HEK293 (cell line): ENCODE results near the gene EIF4E3.

Source experiments
- CTCF ChIA-PET: fragments of 350-600 bp; formaldehyde crosslinking; extraction: SDS; loops from one replicate; lab custom pipeline; 2021; ENCODE audit warnings: antibody characterized with exemption; lab: Yijun Ruan, JAX
- POLR2A ChIA-PET: fragments of 300-600 bp; formaldehyde crosslinking; extraction: SDS; loops from one replicate; lab custom pipeline; 2020; ENCODE audit warnings: antibody characterized with exemption, inconsistent platforms; lab: Yijun Ruan, JAX
- H3K27ac ChIP-seq: fragments of 200-500 bp; sonication (Bioruptor generic); 2 replicates; pipeline ENCODE4 v1.5.1; 2014; ENCODE audit warnings: low read depth, low read length, control low read depth, inconsistent platforms; ENCODE audit errors: extremely low read depth
- H3K36me3 ChIP-seq, 2 experiments: fragments of 200-500 bp in 1 of 2; sonication (Bioruptor generic) in 1 of 2; 1 replicate in 1 of 2; 2 replicates in 1 of 2; pipeline ENCODE4 v1.5.1; 2014 to 2017; ENCODE audit warnings: inconsistent platforms in 2 of 2, low read length in 2 of 2; ENCODE audit not compliant: control insufficient read depth in 2 of 2, insufficient read depth in 1 of 2
- H3K4me1 ChIP-seq: fragments of 200-500 bp; sonication (Bioruptor generic); 2 replicates; pipeline ENCODE4 v1.5.1; 2014; ENCODE audit warnings: mild to moderate bottlenecking, low read length, inconsistent platforms; ENCODE audit not compliant: control insufficient read depth, insufficient read depth
- H3K4me3 ChIP-seq: 2 replicates; pipeline ENCODE4 v1.5.1; 2011; ENCODE audit warnings: low read depth, mild to moderate bottlenecking, control low read depth, low read length, moderate library complexity
- H3K9me3 ChIP-seq: fragments of 200-500 bp; sonication (Bioruptor generic); 2 replicates; pipeline ENCODE4 v1.5.1; 2014; ENCODE audit warnings: low read depth, low read length, inconsistent platforms; ENCODE audit not compliant: control insufficient read depth, insufficient read depth
- KLF9 ChIP-seq: fragments of 450-650 bp; formaldehyde crosslinking; IDR thresholded peaks from 2 replicates; pipeline ENCODE4 v1.5.1; 2016; ENCODE audit warnings: missing biosample characterization, missing genetic modification characterization, low read depth
- SP2 ChIP-seq: fragments of 450-650 bp; formaldehyde crosslinking; IDR thresholded peaks from 2 replicates; pipeline ENCODE4 v1.5.1; 2016; ENCODE audit warnings: missing biosample characterization, missing genetic modification characterization
- ZEB2 ChIP-seq: fragments of 450-650 bp; formaldehyde crosslinking; IDR thresholded peaks from 2 replicates; pipeline ENCODE4 v1.5.1; 2016; ENCODE audit warnings: missing biosample characterization, missing genetic modification characterization
- ZNF132 ChIP-seq: fragments of 450-650 bp; formaldehyde crosslinking; IDR thresholded peaks from 2 replicates; pipeline ENCODE4 v1.5.1; 2017; ENCODE audit warnings: missing biosample characterization, missing genetic modification characterization, borderline replicate concordance
- ZNF174 ChIP-seq: fragments of 450-650 bp; formaldehyde crosslinking; IDR thresholded peaks from 2 replicates; pipeline ENCODE4 v1.5.0; 2017; ENCODE audit warnings: missing biosample characterization, mild to moderate bottlenecking, missing genetic modification characterization
- ZNF416 ChIP-seq: fragments of 450-650 bp; formaldehyde crosslinking; IDR thresholded peaks from 2 replicates; pipeline ENCODE4 v1.5.1; 2016; ENCODE audit warnings: missing biosample characterization, missing genetic modification characterization
- ZNF530 ChIP-seq: fragments of 450-650 bp; formaldehyde crosslinking; IDR thresholded peaks from 2 replicates; pipeline ENCODE4 v1.5.1; 2016; ENCODE audit warnings: low read depth, missing biosample characterization, missing genetic modification characterization
- ZNF558 ChIP-seq: fragments of 450-650 bp; formaldehyde crosslinking; IDR thresholded peaks from 2 replicates; pipeline ENCODE4 v1.5.1; 2016; ENCODE audit warnings: missing biosample characterization, missing genetic modification characterization
- ZNF610 ChIP-seq: fragments of 450-650 bp; formaldehyde crosslinking; IDR thresholded peaks from 2 replicates; pipeline ENCODE4 v1.5.1; 2016; ENCODE audit warnings: missing biosample characterization, missing genetic modification characterization, borderline replicate concordance
- ZNF677 ChIP-seq: fragments of 450-650 bp; IDR thresholded peaks from 2 replicates; pipeline ENCODE4 v1.5.0; 2018; ENCODE audit warnings: missing biosample characterization, mild to moderate bottlenecking, missing genetic modification characterization, moderate library complexity
- TF ChIP-seq, protein P1 (sequence below): fragments of 450-650 bp; formaldehyde crosslinking; IDR thresholded peaks from 2 replicates; pipeline ENCODE4 v1.5.1; 2016; ENCODE audit warnings: missing biosample characterization, missing genetic modification characterization
- TF ChIP-seq, protein P2 (sequence below): fragments of 450-650 bp; formaldehyde crosslinking; IDR thresholded peaks from 2 replicates; pipeline ENCODE4 v1.5.1; 2016; ENCODE audit warnings: missing biosample characterization, missing genetic modification characterization
- TF ChIP-seq, protein P3 (sequence below): fragments of 450-650 bp; formaldehyde crosslinking; IDR thresholded peaks from 2 replicates; pipeline ENCODE4 v1.5.1; 2016; ENCODE audit warnings: missing biosample characterization, missing genetic modification characterization, low read depth

The EIF4E3 gene

DNA sequence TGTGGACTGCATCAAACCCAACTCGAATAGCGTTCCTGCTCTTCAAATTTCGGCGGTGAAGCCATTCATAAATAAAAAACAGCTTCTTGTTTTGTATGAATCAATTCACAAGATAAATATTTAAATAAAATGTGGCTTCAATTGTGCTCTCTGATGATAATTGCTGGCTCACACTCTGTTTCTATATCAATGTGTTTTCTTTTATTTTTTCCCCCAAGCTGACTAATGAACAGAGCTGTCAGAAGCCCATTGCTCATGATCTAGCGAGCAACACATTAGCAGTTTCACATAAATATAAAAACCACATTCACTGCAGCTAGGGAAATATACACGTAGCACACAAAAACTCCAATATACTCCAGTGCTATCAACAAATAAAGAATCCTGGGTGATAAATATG lies 96.7 kb downstream of the EIF4E3 start (continued):
- TF ChIP-seq, protein P1, sequence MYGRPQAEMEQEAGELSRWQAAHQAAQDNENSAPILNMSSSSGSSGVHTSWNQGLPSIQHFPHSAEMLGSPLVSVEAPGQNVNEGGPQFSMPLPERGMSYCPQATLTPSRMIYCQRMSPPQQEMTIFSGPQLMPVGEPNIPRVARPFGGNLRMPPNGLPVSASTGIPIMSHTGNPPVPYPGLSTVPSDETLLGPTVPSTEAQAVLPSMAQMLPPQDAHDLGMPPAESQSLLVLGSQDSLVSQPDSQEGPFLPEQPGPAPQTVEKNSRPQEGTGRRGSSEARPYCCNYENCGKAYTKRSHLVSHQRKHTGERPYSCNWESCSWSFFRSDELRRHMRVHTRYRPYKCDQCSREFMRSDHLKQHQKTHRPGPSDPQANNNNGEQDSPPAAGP (tag by site-specific recombination), result no peak
- TF ChIP-seq ZNF677, result no peak
- TF ChIP-seq ZNF610 (tag by site-specific recombination), result no peak
- TF ChIP-seq ZEB2 (tag by site-specific recombination), result no peak
- TF ChIP-seq, protein P2, sequence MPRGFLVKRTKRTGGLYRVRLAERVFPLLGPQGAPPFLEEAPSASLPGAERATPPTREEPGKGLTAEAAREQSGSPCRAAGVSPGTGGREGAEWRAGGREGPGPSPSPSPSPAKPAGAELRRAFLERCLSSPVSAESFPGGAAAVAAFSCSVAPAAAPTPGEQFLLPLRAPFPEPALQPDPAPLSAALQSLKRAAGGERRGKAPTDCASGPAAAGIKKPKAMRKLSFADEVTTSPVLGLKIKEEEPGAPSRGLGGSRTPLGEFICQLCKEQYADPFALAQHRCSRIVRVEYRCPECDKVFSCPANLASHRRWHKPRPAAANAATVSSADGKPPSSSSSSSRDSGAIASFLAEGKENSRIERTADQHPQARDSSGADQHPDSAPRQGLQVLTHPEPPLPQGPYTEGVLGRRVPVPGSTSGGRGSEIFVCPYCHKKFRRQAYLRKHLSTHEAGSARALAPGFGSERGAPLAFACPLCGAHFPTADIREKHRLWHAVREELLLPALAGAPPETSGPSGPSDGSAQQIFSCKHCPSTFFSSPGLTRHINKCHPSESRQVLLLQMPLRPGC, result no peak
- no peak for TF ChIP-seq ZNF530 (tag by site-specific recombination)
- TF ChIP-seq, protein P3, sequence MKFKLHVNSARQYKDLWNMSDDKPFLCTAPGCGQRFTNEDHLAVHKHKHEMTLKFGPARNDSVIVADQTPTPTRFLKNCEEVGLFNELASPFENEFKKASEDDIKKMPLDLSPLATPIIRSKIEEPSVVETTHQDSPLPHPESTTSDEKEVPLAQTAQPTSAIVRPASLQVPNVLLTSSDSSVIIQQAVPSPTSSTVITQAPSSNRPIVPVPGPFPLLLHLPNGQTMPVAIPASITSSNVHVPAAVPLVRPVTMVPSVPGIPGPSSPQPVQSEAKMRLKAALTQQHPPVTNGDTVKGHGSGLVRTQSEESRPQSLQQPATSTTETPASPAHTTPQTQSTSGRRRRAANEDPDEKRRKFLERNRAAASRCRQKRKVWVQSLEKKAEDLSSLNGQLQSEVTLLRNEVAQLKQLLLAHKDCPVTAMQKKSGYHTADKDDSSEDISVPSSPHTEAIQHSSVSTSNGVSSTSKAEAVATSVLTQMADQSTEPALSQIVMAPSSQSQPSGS (tag by site-specific recombination), result no peak
- TF ChIP-seq ZNF416 (tag by site-specific recombination), result no peak
- no peak for TF ChIP-seq ZNF558 (tag by site-specific recombination)

DNA sequence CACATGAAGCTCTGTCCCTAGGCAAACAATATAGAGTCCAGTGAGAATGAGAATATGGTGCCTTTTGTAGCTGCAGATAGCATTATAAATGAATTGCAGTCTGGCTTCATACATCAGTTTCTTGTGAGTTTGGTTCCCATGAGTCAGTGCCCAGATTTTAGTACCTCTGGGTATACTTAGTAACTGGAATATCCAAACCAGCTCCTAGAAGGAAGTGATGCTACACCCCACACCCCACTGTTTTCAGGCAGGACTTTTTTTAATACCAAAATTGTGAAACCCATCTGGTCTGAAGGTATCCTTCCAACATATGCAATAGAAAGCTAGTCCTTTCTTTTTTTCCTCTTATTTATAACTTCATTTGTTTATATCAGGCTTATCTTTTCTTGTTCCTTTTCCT lies 99.5 kb downstream of the EIF4E3 start:
- no peaks in the 10 kb centered on the region for H3K9me3 ChIP-seq
- POLR2A ChIA-PET, result no interaction called here
- TF ChIP-seq ZNF132 (tag by site-specific recombination), result no peak
- no peak for TF ChIP-seq SP2 (tag by site-specific recombination)
- TF ChIP-seq ZNF174 (tag by site-specific recombination), result no peak
- TF ChIP-seq KLF9, result no peak
- no peak for TF ChIP-seq ZNF416 (tag by site-specific recombination)
- TF ChIP-seq, all 188 proteins: peak for 0
- Histone ChIP-seq H3K4me1 (no peaks in the 10 kb centered on the region), H3K4me3 (no peak overlapping the region), H3K36me3 (no peaks in the 10 kb centered on the region), H3K27ac (no peak overlapping the region)
- CTCF ChIA-PET, result no interaction called here
